ENCODE results near the gene CDIP1.
A peak's percentile ranks its signal among the peaks of the same experiment; 100 is the strongest.

The CDIP1 gene

DNA sequence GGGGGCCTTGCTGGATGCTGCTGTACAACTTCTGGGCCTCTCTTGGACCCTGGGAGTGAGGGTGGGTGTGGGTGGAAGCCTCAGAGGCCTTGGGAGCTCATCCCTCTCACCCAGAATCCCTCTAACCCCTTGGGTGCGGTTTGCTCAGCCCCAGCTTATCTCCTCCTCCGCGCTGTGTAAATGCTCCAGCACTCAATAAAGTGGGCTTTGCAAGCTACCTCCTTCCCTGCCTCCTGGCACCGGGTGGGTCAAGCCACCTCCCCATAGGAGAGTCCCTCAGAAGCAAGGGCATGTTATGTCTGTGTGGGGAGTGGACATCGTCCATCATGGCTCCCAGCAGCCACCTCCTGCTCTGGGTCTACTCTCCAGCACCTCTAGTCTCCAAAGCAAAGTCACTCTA, 28.4 kb downstream of the CDIP1 start:
- H3K9ac ChIP-seq (ENCODE audit: low read length) = no peak overlapping the region
- peaks cover 35% of the 10 kb centered on the region for H3K4me1 ChIP-seq (ENCODE audit: control insufficient read depth, insufficient read depth, low read length)
- peaks cover 22% of the 10 kb centered on the region for H3K36me3 ChIP-seq (ENCODE audit: control insufficient read depth, insufficient read depth, low read length)

DNA sequence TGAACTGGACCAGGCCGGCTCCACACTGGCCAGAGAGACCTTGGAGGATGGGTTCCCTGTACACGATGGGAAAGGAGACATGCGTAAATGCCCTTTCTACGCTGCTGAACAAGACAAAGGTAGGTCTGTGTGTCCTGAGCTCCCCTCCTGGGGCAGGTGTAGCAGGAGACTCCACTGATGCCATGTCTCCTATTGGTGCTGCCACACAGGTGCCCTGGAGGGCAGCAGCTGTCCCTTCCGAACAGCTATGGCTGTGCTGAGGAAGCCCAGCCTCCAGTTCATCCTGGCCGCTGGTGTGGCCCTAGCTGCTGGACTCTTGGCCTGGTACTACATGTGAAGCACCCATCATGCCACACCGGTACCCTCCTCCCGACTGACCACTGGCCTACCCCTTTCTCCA, 29.2 kb downstream of the CDIP1 start:
- Histone ChIP-seq H3K4me3 (ENCODE audit: low read length) (no peak overlapping the region), H3K27me3 (ENCODE audit: control insufficient read depth, insufficient read depth, low read length) (no peaks in the 10 kb centered on the region), H3K9ac (ENCODE audit: low read length) (no peak overlapping the region), H3K9me3 (ENCODE audit: control insufficient read depth, low read length) (no peaks in the 10 kb centered on the region), H3K36me3 (ENCODE audit: control insufficient read depth, insufficient read depth, low read length) (peaks cover 22% of the 10 kb centered on the region), H3K4me1 (ENCODE audit: control insufficient read depth, insufficient read depth, low read length) (peaks cover 40% of the 10 kb centered on the region)

More for the DNA sequence above, 28.4 kb downstream of the CDIP1 start:
- no peaks in the 10 kb centered on the region for H3K9me3 ChIP-seq (ENCODE audit: control insufficient read depth, low read length)
- no peaks in the 10 kb centered on the region for H3K27me3 ChIP-seq (ENCODE audit: control insufficient read depth, insufficient read depth, low read length)
- no peak overlapping the region for H3K4me3 ChIP-seq (ENCODE audit: low read length)

DNA sequence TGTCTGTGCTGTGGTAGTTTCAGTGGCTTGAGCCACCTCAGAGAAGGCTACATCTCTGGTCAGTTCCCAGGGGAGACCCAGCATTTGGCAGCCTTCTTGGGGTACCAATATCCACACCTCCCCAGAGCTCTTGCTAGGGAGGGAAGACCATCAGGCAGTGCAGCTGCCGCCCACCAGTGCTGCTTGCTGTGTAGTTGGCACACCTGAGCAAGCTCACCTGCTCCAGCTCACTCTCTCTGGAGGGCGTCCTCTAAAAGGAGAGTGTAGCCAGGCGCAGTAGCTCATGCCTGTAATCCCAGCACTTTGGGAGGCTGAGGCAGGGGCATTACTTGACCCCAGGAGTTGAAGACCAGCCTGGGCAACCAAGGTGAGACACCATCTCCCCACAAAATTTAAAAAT, 29.8 kb downstream of the CDIP1 start:
- H3K4me1 ChIP-seq (ENCODE audit: control insufficient read depth, insufficient read depth, low read length) = peaks cover 37% of the 10 kb centered on the region
- H3K36me3 ChIP-seq (ENCODE audit: control insufficient read depth, insufficient read depth, low read length) = peaks cover 22% of the 10 kb centered on the region
- H3K9me3 ChIP-seq (ENCODE audit: control insufficient read depth, low read length) = no peaks in the 10 kb centered on the region
- no peak overlapping the region for H3K9ac ChIP-seq (ENCODE audit: low read length)
- no peak overlapping the region for H3K4me3 ChIP-seq (ENCODE audit: low read length)
- H3K27me3 ChIP-seq (ENCODE audit: control insufficient read depth, insufficient read depth, low read length) = no peaks in the 10 kb centered on the region

DNA sequence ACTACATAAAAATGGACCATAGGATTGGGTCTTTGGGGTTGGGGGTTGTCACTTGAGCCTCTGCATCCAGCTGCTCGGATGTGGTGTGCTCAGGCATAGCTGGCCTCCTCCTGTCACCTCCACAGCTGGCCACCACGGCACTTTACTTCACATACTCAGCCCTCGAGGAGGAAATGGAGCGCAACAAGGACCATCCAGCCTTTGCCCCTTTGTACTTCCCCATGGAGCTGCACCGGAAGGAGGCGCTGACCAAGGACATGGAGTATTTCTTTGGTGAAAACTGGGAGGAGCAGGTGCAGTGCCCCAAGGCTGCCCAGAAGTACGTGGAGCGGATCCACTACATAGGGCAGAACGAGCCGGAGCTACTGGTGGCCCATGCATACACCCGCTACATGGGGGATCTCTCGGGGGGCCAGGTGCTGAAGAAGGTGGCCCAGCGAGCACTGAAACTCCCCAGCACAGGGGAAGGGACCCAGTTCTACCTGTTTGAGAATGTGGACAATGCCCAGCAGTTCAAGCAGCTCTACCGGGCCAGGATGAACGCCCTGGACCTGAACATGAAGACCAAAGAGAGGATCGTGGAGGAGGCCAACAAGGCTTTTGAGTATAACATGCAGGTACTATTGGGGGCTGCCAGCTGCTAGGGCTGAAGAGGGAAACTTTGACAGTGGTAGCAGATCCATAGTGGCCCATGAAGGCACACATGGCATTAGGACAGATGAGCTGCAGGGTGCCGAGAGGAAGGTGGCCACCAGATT, 30.8 kb downstream of the CDIP1 start:
- Histone ChIP-seq H3K9ac (ENCODE audit: low read length) (no peak overlapping the region), H3K36me3 (ENCODE audit: control insufficient read depth, insufficient read depth, low read length) (peaks cover 22% of the 10 kb centered on the region), H3K4me3 (ENCODE audit: low read length) (no peak overlapping the region), H3K4me1 (ENCODE audit: control insufficient read depth, insufficient read depth, low read length) (peaks cover 34% of the 10 kb centered on the region), H3K27me3 (ENCODE audit: control insufficient read depth, insufficient read depth, low read length) (no peaks in the 10 kb centered on the region), H3K9me3 (ENCODE audit: control insufficient read depth, low read length) (no peaks in the 10 kb centered on the region)

DNA sequence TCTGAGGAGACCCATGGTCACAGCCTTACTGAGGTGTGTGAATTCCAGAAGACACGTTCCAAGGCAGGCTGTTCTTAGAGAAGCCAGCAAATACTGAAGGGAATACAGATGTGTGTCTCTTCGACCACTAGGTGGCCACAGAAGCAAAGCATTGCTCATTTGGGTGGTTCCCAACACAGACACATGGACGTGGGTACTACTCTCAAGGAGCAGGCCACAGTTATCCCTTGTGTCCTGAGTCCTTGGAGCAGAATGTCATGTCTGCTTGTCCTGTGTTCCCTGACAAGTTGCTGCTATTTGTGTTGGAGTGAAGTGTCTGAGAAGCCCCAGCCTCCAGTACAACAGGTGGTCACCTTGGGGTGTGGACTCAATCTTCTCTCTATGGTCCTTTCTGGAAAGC, 32.1 kb downstream of the CDIP1 start:
- Histone ChIP-seq H3K4me1 (ENCODE audit: control insufficient read depth, insufficient read depth, low read length) (peaks cover 39% of the 10 kb centered on the region), H3K9me3 (ENCODE audit: control insufficient read depth, low read length) (no peaks in the 10 kb centered on the region), H3K9ac (ENCODE audit: low read length) (no peak overlapping the region), H3K27me3 (ENCODE audit: control insufficient read depth, insufficient read depth, low read length) (no peaks in the 10 kb centered on the region), H3K36me3 (ENCODE audit: control insufficient read depth, insufficient read depth, low read length) (peaks cover 17% of the 10 kb centered on the region), H3K4me3 (ENCODE audit: low read length) (no peak overlapping the region)

DNA sequence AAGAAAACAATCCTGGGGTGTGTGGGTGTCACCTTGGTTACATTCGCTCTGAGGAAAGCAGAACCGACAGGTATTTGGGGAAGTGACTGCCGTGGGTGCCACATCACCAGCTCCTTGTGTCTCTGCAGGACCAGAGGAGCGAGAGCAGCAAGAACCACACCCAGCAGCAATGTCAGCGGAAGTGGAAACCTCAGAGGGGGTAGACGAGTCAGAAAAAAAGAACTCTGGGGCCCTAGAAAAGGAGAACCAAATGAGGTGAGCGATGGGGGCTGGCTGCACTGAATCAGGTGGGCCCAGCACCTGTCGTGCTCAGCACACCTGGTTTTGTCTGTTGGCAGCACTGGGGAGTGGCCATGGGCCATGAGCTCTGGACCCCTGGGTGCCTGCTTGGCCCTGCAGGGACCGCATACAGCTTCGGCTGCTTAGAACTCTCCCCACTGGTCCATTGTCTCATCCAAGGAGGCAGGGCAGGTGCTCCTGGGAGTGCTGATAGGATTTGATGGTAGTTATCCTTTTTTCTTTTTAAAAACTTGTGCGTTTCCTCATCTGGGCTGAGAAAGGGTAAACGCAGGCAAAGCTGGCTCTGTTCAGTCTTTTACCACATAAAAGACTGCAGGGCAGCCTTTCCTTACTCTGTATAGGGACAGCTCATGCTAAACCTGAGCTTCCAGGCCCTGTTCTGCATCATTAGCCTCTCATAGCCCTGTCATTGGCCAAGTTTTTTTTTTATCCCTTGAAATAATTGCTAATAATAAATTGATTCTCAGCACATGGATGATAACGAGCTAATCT, 33.0 kb downstream of the CDIP1 start:
- peaks cover 17% of the 10 kb centered on the region for H3K36me3 ChIP-seq (ENCODE audit: control insufficient read depth, insufficient read depth, low read length)
- H3K4me3 ChIP-seq (ENCODE audit: low read length) = no peak overlapping the region
- no peaks in the 10 kb centered on the region for H3K27me3 ChIP-seq (ENCODE audit: control insufficient read depth, insufficient read depth, low read length)
- no peaks in the 10 kb centered on the region for H3K9me3 ChIP-seq (ENCODE audit: control insufficient read depth, low read length)
- H3K4me1 ChIP-seq (ENCODE audit: control insufficient read depth, insufficient read depth, low read length) = peaks cover 39% of the 10 kb centered on the region
- peak overlapping the region; percentile 42 for H3K9ac ChIP-seq (ENCODE audit: low read length)

DNA sequence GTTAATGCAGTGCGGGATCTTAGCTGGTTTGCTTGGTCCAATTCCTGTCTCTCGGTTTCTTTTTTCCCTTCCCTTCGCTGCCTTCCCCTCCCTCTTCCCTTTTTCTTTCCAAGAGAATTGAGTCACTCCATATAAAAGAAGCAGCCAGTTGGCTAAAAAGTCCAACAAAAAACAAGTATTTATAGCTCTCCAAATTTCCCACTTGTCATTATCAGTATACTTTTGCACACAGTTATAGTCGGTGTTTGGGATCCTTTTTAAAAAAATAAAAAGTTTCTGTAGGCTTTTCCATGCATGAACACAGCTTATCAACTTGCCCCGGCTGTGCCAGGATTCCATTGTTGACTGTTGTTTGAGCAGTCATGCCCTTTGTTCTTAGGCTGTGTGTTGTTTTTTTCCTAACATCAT, 37.5 kb downstream of the CDIP1 start:
- Histone ChIP-seq H3K27me3 (ENCODE audit: control insufficient read depth, insufficient read depth, low read length) (no peaks in the 10 kb centered on the region), H3K36me3 (ENCODE audit: control insufficient read depth, insufficient read depth, low read length) (peaks cover 1% of the 10 kb centered on the region), H3K4me3 (ENCODE audit: low read length) (no peak overlapping the region), H3K9me3 (ENCODE audit: control insufficient read depth, low read length) (no peaks in the 10 kb centered on the region), H3K4me1 (ENCODE audit: control insufficient read depth, insufficient read depth, low read length) (peaks cover 67% of the 10 kb centered on the region), H3K9ac (ENCODE audit: low read length) (peak overlapping the region; percentile 38)

DNA sequence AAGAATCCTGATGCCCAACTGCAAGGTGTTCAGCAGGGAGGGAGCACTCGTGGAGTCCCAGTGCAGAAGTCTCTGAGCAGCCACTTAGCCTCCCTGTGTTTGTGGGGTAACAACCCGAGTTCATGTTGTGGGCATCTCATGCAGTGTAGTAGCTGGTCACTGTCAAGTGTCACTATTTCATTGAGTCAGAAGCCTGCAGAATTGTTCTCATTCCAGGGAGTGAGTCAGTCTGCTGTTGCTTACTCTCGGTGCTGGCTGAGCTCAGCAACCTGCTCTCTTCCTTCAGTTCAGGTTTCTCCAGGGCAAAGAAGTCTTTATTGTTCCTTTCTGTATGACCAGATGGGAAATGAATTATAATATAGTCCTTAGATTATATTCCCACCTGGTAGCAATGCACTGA, 38.3 kb downstream of the CDIP1 start:
- H3K27me3 ChIP-seq (ENCODE audit: control insufficient read depth, insufficient read depth, low read length) = no peaks in the 10 kb centered on the region
- H3K4me3 ChIP-seq (ENCODE audit: low read length) = no peak overlapping the region

DNA sequence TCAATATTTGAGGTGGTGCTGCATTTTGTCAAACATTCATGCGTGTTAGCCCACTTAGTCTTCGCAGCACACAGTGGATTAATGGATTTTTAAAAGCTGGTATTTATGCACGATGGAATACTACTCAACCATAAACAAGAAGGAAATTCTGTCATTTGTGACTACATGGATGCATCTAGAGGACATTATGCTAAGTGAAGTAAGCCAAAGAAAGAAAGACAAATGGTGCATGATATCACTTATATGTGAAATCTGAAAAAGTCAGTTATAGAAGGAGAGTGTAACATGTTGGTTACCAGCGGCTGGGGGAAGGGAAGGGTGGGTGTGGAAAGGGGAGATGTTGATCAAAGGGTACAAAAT, 39.4 kb downstream of the CDIP1 start:
- peaks cover 60% of the 10 kb centered on the region for H3K4me1 ChIP-seq (ENCODE audit: control insufficient read depth, insufficient read depth, low read length)
- H3K27me3 ChIP-seq (ENCODE audit: control insufficient read depth, insufficient read depth, low read length) = no peaks in the 10 kb centered on the region
- no peak overlapping the region for H3K9ac ChIP-seq (ENCODE audit: low read length)
- H3K4me3 ChIP-seq (ENCODE audit: low read length) = no peak overlapping the region
- H3K9me3 ChIP-seq (ENCODE audit: control insufficient read depth, low read length) = no peaks in the 10 kb centered on the region
- H3K36me3 ChIP-seq (ENCODE audit: control insufficient read depth, insufficient read depth, low read length) = no peaks in the 10 kb centered on the region

More for the DNA sequence above, 38.3 kb downstream of the CDIP1 start:
- peaks cover 58% of the 10 kb centered on the region for H3K4me1 ChIP-seq (ENCODE audit: control insufficient read depth, insufficient read depth, low read length)
- no peaks in the 10 kb centered on the region for H3K9me3 ChIP-seq (ENCODE audit: control insufficient read depth, low read length)
- no peaks in the 10 kb centered on the region for H3K36me3 ChIP-seq (ENCODE audit: control insufficient read depth, insufficient read depth, low read length)
- peak overlapping the region; percentile 38 for H3K9ac ChIP-seq (ENCODE audit: low read length)

DNA sequence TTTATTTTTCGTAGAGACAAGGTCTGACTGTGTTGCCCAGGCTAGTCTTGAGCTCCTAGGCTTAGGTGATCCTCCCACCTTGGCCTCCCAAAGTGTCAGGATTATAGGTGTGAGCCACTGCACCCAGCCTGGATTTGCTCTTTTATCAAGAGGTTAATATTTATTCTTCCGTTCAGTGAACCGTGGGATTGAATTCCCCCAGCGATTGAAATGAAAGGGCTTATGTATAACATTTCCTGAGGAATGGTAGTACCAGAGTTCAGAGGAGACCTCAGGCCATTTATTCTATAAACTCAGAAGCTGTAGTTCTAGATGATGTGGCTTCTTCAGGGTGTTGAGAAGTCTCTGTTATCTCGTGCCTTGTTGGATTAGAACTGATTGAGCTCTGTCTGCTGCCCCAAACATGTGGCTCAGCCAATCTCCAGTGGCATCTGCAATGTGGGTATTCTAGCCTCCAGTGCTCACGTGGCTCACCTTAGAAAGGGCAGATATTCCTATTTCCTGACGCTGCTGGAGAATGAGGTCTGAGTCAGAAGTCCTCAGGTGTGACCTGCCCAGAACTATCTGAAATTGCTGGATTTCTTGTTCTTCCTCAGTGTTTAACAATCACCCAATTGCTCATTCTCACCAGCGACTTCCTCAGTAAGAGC, 39.9 kb downstream of the CDIP1 start:
- Histone ChIP-seq H3K4me1 (ENCODE audit: control insufficient read depth, insufficient read depth, low read length) (peaks cover 60% of the 10 kb centered on the region), H3K9me3 (ENCODE audit: control insufficient read depth, low read length) (no peaks in the 10 kb centered on the region), H3K9ac (ENCODE audit: low read length) (no peak overlapping the region), H3K36me3 (ENCODE audit: control insufficient read depth, insufficient read depth, low read length) (no peaks in the 10 kb centered on the region), H3K4me3 (ENCODE audit: low read length) (no peak overlapping the region), H3K27me3 (ENCODE audit: control insufficient read depth, insufficient read depth, low read length) (no peaks in the 10 kb centered on the region)

DNA sequence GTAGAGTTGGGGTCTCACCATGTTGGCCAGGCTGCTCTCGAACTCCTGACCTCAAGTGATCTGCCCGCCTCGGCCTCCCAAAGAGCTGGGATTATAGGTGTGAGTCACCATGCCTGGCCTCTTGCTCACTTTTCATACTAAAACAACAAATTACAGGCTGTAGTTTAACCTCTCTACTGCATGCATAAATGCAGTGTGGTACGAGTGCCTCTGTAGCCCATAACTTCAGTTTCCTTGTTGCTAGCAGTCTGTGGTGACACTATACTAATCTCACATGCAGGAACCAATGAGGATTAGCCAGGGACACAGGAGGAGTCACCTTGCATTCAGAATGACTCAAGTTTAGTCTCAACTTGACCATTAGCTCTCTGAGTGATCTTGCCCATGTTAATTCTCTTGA, 42.3 kb downstream of the CDIP1 start:
- Histone ChIP-seq H3K9me3 (ENCODE audit: control insufficient read depth, low read length) (no peaks in the 10 kb centered on the region), H3K36me3 (ENCODE audit: control insufficient read depth, insufficient read depth, low read length) (no peaks in the 10 kb centered on the region), H3K27me3 (ENCODE audit: control insufficient read depth, insufficient read depth, low read length) (no peaks in the 10 kb centered on the region), H3K4me3 (ENCODE audit: low read length) (no peak overlapping the region), H3K9ac (ENCODE audit: low read length) (no peak overlapping the region), H3K4me1 (ENCODE audit: control insufficient read depth, insufficient read depth, low read length) (peaks cover 49% of the 10 kb centered on the region)

DNA sequence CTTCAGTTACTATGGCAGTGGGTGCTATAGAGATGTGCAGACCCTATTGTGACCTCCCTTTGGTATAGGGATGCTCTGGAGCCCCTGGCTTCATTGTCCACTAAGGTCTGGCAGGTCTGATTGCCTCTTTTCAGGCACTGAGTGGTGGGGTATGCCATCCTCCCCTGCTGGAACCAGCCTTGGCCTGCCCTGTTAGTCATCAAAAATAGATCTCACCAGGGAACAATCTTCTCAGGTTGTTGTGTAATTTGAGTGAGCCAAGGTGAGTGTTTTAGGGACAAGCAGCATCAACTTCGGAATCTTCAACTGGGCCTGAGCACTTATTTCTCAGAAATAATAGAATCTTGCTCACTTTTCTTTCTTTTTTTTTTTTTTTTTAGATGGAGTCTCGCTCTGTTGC, 42.8 kb downstream of the CDIP1 start:
- no peak overlapping the region for H3K9ac ChIP-seq (ENCODE audit: low read length)
- peaks cover 45% of the 10 kb centered on the region for H3K4me1 ChIP-seq (ENCODE audit: control insufficient read depth, insufficient read depth, low read length)
- H3K36me3 ChIP-seq (ENCODE audit: control insufficient read depth, insufficient read depth, low read length) = no peaks in the 10 kb centered on the region
- H3K27me3 ChIP-seq (ENCODE audit: control insufficient read depth, insufficient read depth, low read length) = no peaks in the 10 kb centered on the region
- H3K9me3 ChIP-seq (ENCODE audit: control insufficient read depth, low read length) = no peaks in the 10 kb centered on the region
- H3K4me3 ChIP-seq (ENCODE audit: low read length) = no peak overlapping the region
